WI38 (cell line): ENCODE data around the gene L3HYPDH.
A peak's percentile ranks its signal among the peaks of the same experiment; 100 is the strongest.

ENCODE experiments used
- H3K4me3 ChIP-seq: 2 replicates; pipeline ENCODE4 v1.5.1; 2011; ENCODE audit warnings: low read depth, mild to moderate bottlenecking, control low read depth, low read length
- CTCF ChIP-seq: IDR thresholded peaks from 2 replicates; pipeline ENCODE4 v1.5.1; 2012; ENCODE audit warnings: low read depth, mild to moderate bottlenecking, control low read depth, low read length

The L3HYPDH gene

GRCh38 chr14:59425322-59425935 is 58.8 kb downstream of the L3HYPDH start:
- 0 out of 2 replicates have a peak, but pooled peaks have one; percentile 8 for TF ChIP-seq CTCF

GRCh38 chr14:59424341-59425071 is 59.7 kb downstream of the L3HYPDH start:
- no peak for TF ChIP-seq CTCF
- no peak overlapping the region for H3K4me3 ChIP-seq

More at GRCh38 chr14:59425322-59425935, 58.8 kb downstream of the L3HYPDH start:
- H3K4me3 ChIP-seq, result no peak overlapping the region
